PC-3 (cell line): ENCODE measurements around the gene COL15A1. TPM values are rescaled to one million over a fixed set of nuclear protein-coding genes. Genes with fewer than 3 reads are reported as not detected.

Experiments
- ATAC-seq: fragments of 200-7000 bp; cut with Tn5 transposase; 2 replicates; pipeline ENCODE4 v1.9.1; 2020; ENCODE audit warnings: mild to moderate bottlenecking, moderate library complexity
- BruUV-seq: library from RNA; stranded (reverse); fragments of 400-500 nt; replicated peaks from 2 replicates; lab custom pipeline; 2021; lab: Mats Ljungman, UMichigan
- CTCF ChIA-PET: fragments of 300-600 bp; sonication (Branson Sonifier 250); formaldehyde crosslinking; loops from one replicate; lab custom pipeline; 2022; ENCODE audit warnings: antibody characterized with exemption; lab: Charles Lee
- POLR2A ChIA-PET: fragments of 300-600 bp; sonication (Branson Sonifier 250); formaldehyde crosslinking; loops from one replicate; lab custom pipeline; 2022; ENCODE audit warnings: antibody characterized with exemption; ENCODE audit not compliant: unreplicated experiment; lab: Charles Lee
- DNase-seq: peaks from one replicate; pipeline ENCODE4 v3.0.0-alpha.2; 2015
- H2AFZ ChIP-seq: fragments of 300-600 bp; sonication (generic); 2 replicates; pipeline ENCODE4 v1.6.0; 2016; ENCODE audit warnings: antibody characterized with exemption, low read length
- H3F3A ChIP-seq: fragments of 300-600 bp; sonication (generic); one replicate; pipeline ENCODE4 v1.6.0; 2017; ENCODE audit warnings: antibody characterized with exemption, low read length, control low read depth, mild to moderate bottlenecking; ENCODE audit not compliant: unreplicated experiment
- H3K27ac ChIP-seq: fragments of 300-600 bp; sonication (generic); 2 replicates; pipeline ENCODE4 v1.5.1; 2016; ENCODE audit warnings: mild to moderate bottlenecking, low read length
- H3K27me3 ChIP-seq: fragments of 300-600 bp; sonication (generic); 2 replicates; pipeline ENCODE4 v1.6.1; 2016; ENCODE audit warnings: low read length, mixed read lengths
- H3K36me3 ChIP-seq: fragments of 300-600 bp; sonication (generic); 2 replicates; pipeline ENCODE4 v1.6.1; 2016; ENCODE audit warnings: low read depth, mixed run types, low read length, mixed read lengths
- H3K4me1 ChIP-seq: fragments of 300-600 bp; sonication (generic); 2 replicates; pipeline ENCODE4 v1.5.1; 2016; ENCODE audit warnings: low read length; ENCODE audit not compliant: insufficient read depth
- H3K4me2 ChIP-seq: fragments of 300-600 bp; sonication (generic); 2 replicates; pipeline ENCODE4 v1.6.0; 2016; ENCODE audit warnings: low read length
- H3K4me3 ChIP-seq: fragments of 300-600 bp; sonication (generic); 2 replicates; pipeline ENCODE4 v1.5.1; 2016; ENCODE audit warnings: mild to moderate bottlenecking, low read length, mixed read lengths
- H3K79me2 ChIP-seq: fragments of 300-600 bp; sonication (generic); 2 replicates; pipeline ENCODE4 v1.6.1; 2017; ENCODE audit warnings: low read length, mixed read lengths
- H3K9ac ChIP-seq: fragments of 300-600 bp; sonication (generic); 2 replicates; pipeline ENCODE4 v1.6.0; 2016; ENCODE audit warnings: mild to moderate bottlenecking, low read length
- H3K9me2 ChIP-seq: fragments of 300-600 bp; sonication (generic); replicated peaks from 2 replicates; pipeline ENCODE4 v1.6.1; 2016; ENCODE audit warnings: mixed run types, low read length, mixed read lengths
- H3K9me3 ChIP-seq: fragments of 300-600 bp; sonication (generic); 2 replicates; pipeline ENCODE4 v1.6.1; 2016; ENCODE audit warnings: low read length, mixed read lengths
- H4K20me1 ChIP-seq: fragments of 300-600 bp; sonication (generic); 2 replicates; pipeline ENCODE4 v1.6.1; 2016; ENCODE audit warnings: low read length, mixed read lengths
- EZH2 ChIP-seq: fragments of 300-600 bp; sonication (generic); IDR thresholded peaks from one replicate; pipeline ENCODE4 v1.6.1; 2017; ENCODE audit warnings: antibody characterized with exemption, mild to moderate bottlenecking, low read length; ENCODE audit not compliant: unreplicated experiment
- EZH2phosphoT487 ChIP-seq: fragments of 300-600 bp; sonication (generic); IDR thresholded peaks from 2 replicates; pipeline ENCODE4 v1.6.1; 2018; ENCODE audit warnings: mild to moderate bottlenecking, antibody characterized with exemption, low read length, borderline replicate concordance
- intact Hi-C: fragments of 100-400 bp; cut with micrococcal nuclease; formaldehyde crosslinking; loops from 2 replicates; pipeline ENCODE4 v1.9.0; 2023
- total RNA-seq: library from RNA; depleted of rRNA; stranded (reverse); fragments of >200 nt; gene quantifications from 2 replicates; pipeline ENCODE4 v1.2.3, GENCODE V29; 2014
- TF ChIP-seq, protein P1 (sequence below): fragments of 300-600 bp; sonication (generic); conservative IDR thresholded peaks from 2 replicates; pipeline ENCODE4 v1.5.1; 2017; ENCODE audit warnings: antibody characterized with exemption, low read depth, mild to moderate bottlenecking, low read length

COL15A1 gene
- total RNA-seq, 1 experiment from 2014 or later, result 0.04 TPM

DNA sequence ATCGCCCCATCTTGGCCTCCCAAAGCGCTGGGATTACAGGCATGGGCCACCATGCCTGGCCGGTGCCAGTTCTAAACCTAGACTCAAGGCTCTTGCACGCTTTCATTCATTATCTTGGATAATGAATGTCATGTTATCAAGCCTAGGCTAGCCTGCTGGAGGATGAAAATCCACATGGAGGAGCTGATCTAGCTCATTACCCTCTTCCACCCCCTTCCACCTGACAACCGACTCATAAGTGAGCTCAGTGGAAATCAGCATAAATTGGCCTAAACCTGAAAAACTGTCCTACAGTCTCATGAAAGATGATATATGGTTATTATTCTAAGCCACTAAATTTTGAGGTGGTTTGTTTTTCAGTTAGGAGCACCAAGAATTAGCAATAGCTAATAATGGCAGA, 157.6 kb downstream of the COL15A1 start:
- Histone ChIP-seq H3K4me3 (no peak overlapping the region), H3K9me3 (peaks cover 5% of the 10 kb centered on the region; the same call in 1 of the 2 replicates), H3K4me2 (no peak overlapping the region), H4K20me1 (peaks cover 4% of the 10 kb centered on the region; the same call in 1 of the 2 replicates), H3K27me3 (no peaks in the 10 kb centered on the region), H2AFZ (no peak overlapping the region), H3K4me1 (peaks cover 13% of the 10 kb centered on the region), H3F3A (no peaks in the 10 kb centered on the region), H3K27ac (no peak overlapping the region), H3K9ac (no peak overlapping the region), H3K9me2 (no peaks in the 10 kb centered on the region), H3K36me3 (no peaks in the 10 kb centered on the region), H3K79me2 (peaks cover 8% of the 10 kb centered on the region)
- no TSS peak for BruUV-seq
- no peak for ATAC-seq
- CTCF ChIA-PET, result no interaction called here
- intact Hi-C loops, result no loop called here
- POLR2A ChIA-PET, result no interaction called here
- no peak for DNase-seq
- no peak for TF ChIP-seq EZH2
- no peak for TF ChIP-seq EZH2phosphoT487
- TF ChIP-seq, protein P1, sequence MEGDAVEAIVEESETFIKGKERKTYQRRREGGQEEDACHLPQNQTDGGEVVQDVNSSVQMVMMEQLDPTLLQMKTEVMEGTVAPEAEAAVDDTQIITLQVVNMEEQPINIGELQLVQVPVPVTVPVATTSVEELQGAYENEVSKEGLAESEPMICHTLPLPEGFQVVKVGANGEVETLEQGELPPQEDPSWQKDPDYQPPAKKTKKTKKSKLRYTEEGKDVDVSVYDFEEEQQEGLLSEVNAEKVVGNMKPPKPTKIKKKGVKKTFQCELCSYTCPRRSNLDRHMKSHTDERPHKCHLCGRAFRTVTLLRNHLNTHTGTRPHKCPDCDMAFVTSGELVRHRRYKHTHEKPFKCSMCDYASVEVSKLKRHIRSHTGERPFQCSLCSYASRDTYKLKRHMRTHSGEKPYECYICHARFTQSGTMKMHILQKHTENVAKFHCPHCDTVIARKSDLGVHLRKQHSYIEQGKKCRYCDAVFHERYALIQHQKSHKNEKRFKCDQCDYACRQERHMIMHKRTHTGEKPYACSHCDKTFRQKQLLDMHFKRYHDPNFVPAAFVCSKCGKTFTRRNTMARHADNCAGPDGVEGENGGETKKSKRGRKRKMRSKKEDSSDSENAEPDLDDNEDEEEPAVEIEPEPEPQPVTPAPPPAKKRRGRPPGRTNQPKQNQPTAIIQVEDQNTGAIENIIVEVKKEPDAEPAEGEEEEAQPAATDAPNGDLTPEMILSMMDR, result no peak

DNA sequence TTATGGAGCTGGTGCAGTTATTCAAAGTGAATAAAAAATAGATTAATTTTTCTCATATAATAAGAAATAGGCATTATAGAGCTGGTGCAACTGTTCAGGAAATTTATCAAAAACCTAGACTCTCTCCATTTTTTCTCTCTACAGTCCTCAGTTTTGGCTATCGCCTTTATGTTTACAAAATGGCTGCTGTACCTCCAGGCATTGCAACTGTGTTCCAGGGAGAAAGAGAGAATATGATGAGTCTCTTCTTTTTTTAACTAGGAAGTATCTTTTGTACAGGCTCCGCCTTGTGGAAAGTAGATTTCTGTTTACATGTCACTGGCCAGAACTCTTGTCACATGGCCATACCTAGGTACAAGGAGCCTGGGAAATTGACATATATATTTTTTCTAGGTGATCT, 158.1 kb downstream of the COL15A1 start:
- ATAC-seq, result no peak
- Histone ChIP-seq H2AFZ (no peak overlapping the region), H3K27ac (no peak overlapping the region), H3K79me2 (peaks cover 14% of the 10 kb centered on the region), H3K4me1 (peaks cover 13% of the 10 kb centered on the region), H4K20me1 (peaks cover 8% of the 10 kb centered on the region; the same call in 1 of the 2 replicates), H3K9me2 (no peaks in the 10 kb centered on the region), H3K4me2 (no peak overlapping the region), H3K27me3 (no peaks in the 10 kb centered on the region), H3K36me3 (no peaks in the 10 kb centered on the region), H3K4me3 (no peak overlapping the region), H3F3A (no peaks in the 10 kb centered on the region), H3K9me3 (peaks cover 5% of the 10 kb centered on the region; the same call in 1 of the 2 replicates), H3K9ac (no peak overlapping the region)
- intact Hi-C loops, result no loop called here
- TF ChIP-seq EZH2phosphoT487, result no peak
- no peak for TF ChIP-seq EZH2
- TF ChIP-seq, protein P1, result no peak
- no peak for DNase-seq
- ChIA-PET CTCF (no interaction called here), POLR2A (interaction anchor here (0.6 kb wide), 1 partner anchor 188 kb away, joined by 6 read pairs; no protein-coding TSS in a partner anchor)
- BruUV-seq, result no TSS peak
